Astrocyte (in vitro differentiated cells and primary cell): ENCODE measurements around the gene IBA57. TPM values are rescaled to one million over a fixed set of nuclear protein-coding genes. Genes with fewer than 3 reads are reported as not detected.

Source experiments
- DNase-seq: peaks from one replicate; pipeline ENCODE4 v3.0.0-alpha.2; 2010; ENCODE audit warnings: low read depth
- FAIRE-seq: peaks from 2 replicates; lab custom pipeline; 2011; peaks lifted over from hg19 to GRCh38; lab: Jason Lieb, UNC
- H2AFZ ChIP-seq: 2 replicates; pipeline ENCODE4 v1.6.0; 2012; ENCODE audit warnings: low read depth, low read length, inconsistent platforms
- H3K27ac ChIP-seq: 2 replicates; pipeline ENCODE4 v1.5.1; 2011; ENCODE audit warnings: low read depth, low read length, inconsistent platforms
- H3K27me3 ChIP-seq: 2 replicates; pipeline ENCODE4 v1.6.0; 2011; ENCODE audit warnings: low read length, inconsistent platforms; ENCODE audit not compliant: insufficient read depth
- H3K36me3 ChIP-seq: 2 replicates; pipeline ENCODE4 v1.5.1; 2011; ENCODE audit warnings: low read length, inconsistent platforms; ENCODE audit not compliant: insufficient read depth
- H3K4me1 ChIP-seq: 2 replicates; pipeline ENCODE4 v1.5.1; 2011; ENCODE audit warnings: low read length, inconsistent platforms; ENCODE audit not compliant: insufficient read depth
- H3K4me2 ChIP-seq: 2 replicates; pipeline ENCODE4 v1.6.0; 2012; ENCODE audit warnings: low read length, inconsistent platforms
- H3K4me3 ChIP-seq: 2 replicates; pipeline ENCODE4 v1.5.1; 2011; ENCODE audit warnings: low read depth, mild to moderate bottlenecking, low read length, inconsistent platforms; ENCODE audit not compliant: insufficient read depth
- H3K79me2 ChIP-seq: 2 replicates; pipeline ENCODE4 v1.6.0; 2012; ENCODE audit warnings: mild to moderate bottlenecking, low read length, inconsistent platforms; ENCODE audit not compliant: insufficient read depth
- H3K9ac ChIP-seq: 2 replicates; pipeline ENCODE4 v1.6.0; 2012; ENCODE audit warnings: mild to moderate bottlenecking, low read length, inconsistent platforms
- H3K9me3 ChIP-seq: 2 replicates; pipeline ENCODE4 v1.5.1; 2012; ENCODE audit warnings: low read depth, mild to moderate bottlenecking, low read length, inconsistent platforms; ENCODE audit not compliant: insufficient read depth
- H4K20me1 ChIP-seq: 2 replicates; pipeline ENCODE4 v1.6.0; 2012; ENCODE audit warnings: low read length, inconsistent platforms; ENCODE audit not compliant: insufficient read depth
- H3K27ac Mint-ChIP-seq: one replicate; pipeline ENCODE4 v1.8.0; 2021; ENCODE audit warnings: mild to moderate bottlenecking, mixed read lengths; ENCODE audit not compliant: unreplicated experiment
- H3K27me3 Mint-ChIP-seq: one replicate; pipeline ENCODE4 v1.8.0; 2021; ENCODE audit warnings: low read depth, mixed read lengths; ENCODE audit not compliant: unreplicated experiment
- H3K36me3 Mint-ChIP-seq: one replicate; pipeline ENCODE4 v1.8.0; 2021; ENCODE audit warnings: low read depth, mixed read lengths; ENCODE audit not compliant: unreplicated experiment
- H3K4me1 Mint-ChIP-seq: one replicate; pipeline ENCODE4 v1.8.0; 2021; ENCODE audit warnings: low read depth, mixed read lengths; ENCODE audit not compliant: unreplicated experiment
- H3K4me3 Mint-ChIP-seq: one replicate; pipeline ENCODE4 v1.8.0; 2021; ENCODE audit warnings: mild to moderate bottlenecking, moderate library complexity, mixed read lengths; ENCODE audit not compliant: unreplicated experiment
- H3K9me3 Mint-ChIP-seq: one replicate; pipeline ENCODE4 v1.8.0; 2021; ENCODE audit warnings: mild to moderate bottlenecking, mixed read lengths; ENCODE audit not compliant: unreplicated experiment
- CTCF ChIP-seq: IDR thresholded peaks from 2 replicates; pipeline ENCODE4 v1.5.1; 2011; ENCODE audit warnings: low read depth, mild to moderate bottlenecking, inconsistent platforms, low read length, moderate library complexity; ENCODE audit not compliant: insufficient read depth
- EZH2 ChIP-seq: IDR thresholded peaks from 2 replicates; pipeline ENCODE4 v1.6.1; 2012; ENCODE audit warnings: mild to moderate bottlenecking, low read length, inconsistent platforms; ENCODE audit not compliant: insufficient read depth
- total RNA-seq: library from RNA; stranded (reverse); gene quantifications from 2 replicates; pipeline ENCODE4 v1.2.1, GENCODE V29; 2021

The IBA57 gene
- total RNA-seq, 1 donor from 2014 or later = 4.9 TPM

GRCh38 chr1:228180271-228180958 is 14.8 kb downstream of the IBA57 start:
- Mint-ChIP-seq H3K27me3 (no peaks in the 10 kb centered on the region), H3K36me3 (peaks cover 9% of the 10 kb centered on the region), H3K4me1 (no peaks in the 10 kb centered on the region), H3K4me3 (no peak overlapping the region), H3K9me3 (no peaks in the 10 kb centered on the region), H3K27ac (no peak overlapping the region)
- H3K27ac ChIP-seq = no peak overlapping the region
- no peak overlapping the region for H3K9ac ChIP-seq
- H3K27me3 ChIP-seq = no peaks in the 10 kb centered on the region
- H3K4me3 ChIP-seq = no peak overlapping the region
- H3K9me3 ChIP-seq = no peaks in the 10 kb centered on the region
- no peaks in the 10 kb centered on the region for H3K36me3 ChIP-seq
- no peaks in the 10 kb centered on the region for H4K20me1 ChIP-seq
- no peak overlapping the region for H3K4me2 ChIP-seq
- TF ChIP-seq EZH2 (no peak), CTCF (no peak)
- DNase-seq = no peak
- H2AFZ ChIP-seq = no peak overlapping the region
- FAIRE-seq = no peak
- H3K4me1 ChIP-seq = no peaks in the 10 kb centered on the region
- no peaks in the 10 kb centered on the region for H3K79me2 ChIP-seq

GRCh38 chr1:228180959-228181644 is 15.5 kb downstream of the IBA57 start:
- H3K4me1 ChIP-seq = no peaks in the 10 kb centered on the region
- Mint-ChIP-seq H3K27ac (no peak overlapping the region), H3K4me1 (no peaks in the 10 kb centered on the region), H3K4me3 (no peak overlapping the region), H3K9me3 (no peaks in the 10 kb centered on the region), H3K27me3 (no peaks in the 10 kb centered on the region), H3K36me3 (peaks cover 9% of the 10 kb centered on the region)
- FAIRE-seq = no peak
- no peak for DNase-seq
- no peaks in the 10 kb centered on the region for H3K27me3 ChIP-seq
- TF ChIP-seq EZH2 = no peak
- no peak for TF ChIP-seq CTCF
- no peak overlapping the region for H2AFZ ChIP-seq
- H4K20me1 ChIP-seq = no peaks in the 10 kb centered on the region
- H3K9me3 ChIP-seq = no peaks in the 10 kb centered on the region
- H3K4me3 ChIP-seq = no peak overlapping the region
- H3K79me2 ChIP-seq = no peaks in the 10 kb centered on the region
- no peak overlapping the region for H3K4me2 ChIP-seq
- no peaks in the 10 kb centered on the region for H3K36me3 ChIP-seq
- no peak overlapping the region for H3K27ac ChIP-seq
- no peak overlapping the region for H3K9ac ChIP-seq

GRCh38 chr1:228181645-228182034 is 16.0 kb downstream of the IBA57 start:
- H3K4me3 Mint-ChIP-seq = no peak overlapping the region
- Histone ChIP-seq H3K4me3 (no peak overlapping the region), H4K20me1 (no peaks in the 10 kb centered on the region), H3K79me2 (no peaks in the 10 kb centered on the region), H3K27me3 (no peaks in the 10 kb centered on the region), H2AFZ (no peak overlapping the region), H3K4me2 (no peak overlapping the region), H3K4me1 (no peaks in the 10 kb centered on the region), H3K9ac (no peak overlapping the region), H3K9me3 (no peaks in the 10 kb centered on the region), H3K36me3 (no peaks in the 10 kb centered on the region), H3K27ac (no peak overlapping the region)
- H3K27ac Mint-ChIP-seq = no peak overlapping the region
- H3K36me3 Mint-ChIP-seq = peaks cover 9% of the 10 kb centered on the region
- H3K27me3 Mint-ChIP-seq = no peaks in the 10 kb centered on the region
- DNase-seq = no peak
- no peaks in the 10 kb centered on the region for H3K9me3 Mint-ChIP-seq
- no peak for TF ChIP-seq CTCF
- TF ChIP-seq EZH2 = no peak
- H3K4me1 Mint-ChIP-seq = no peaks in the 10 kb centered on the region
- FAIRE-seq = no peak
